Naive B cell (primary cell): ENCODE results near the gene PLAAT3. TPM values are rescaled to one million over a fixed set of nuclear protein-coding genes. Genes with fewer than 3 reads are reported as not detected.

Experiments
- ATAC-seq, 2 donors: fragments of 150-1000 bp; cut with Tn5 transposase; 2 replicates each; pipeline ENCODE4 v1.10.0; 2021; ENCODE audit warnings: low read depth in 2 of 2, mild to moderate bottlenecking in 2 of 2, moderate library complexity in 2 of 2
- DNase-seq: peaks from one replicate; pipeline ENCODE4 v3.0.0; 2022
- H3K27ac Mint-ChIP-seq, 6 donors: one replicate each; pipeline ENCODE4 v1.8.0; 2020 to 2022; ENCODE audit warnings: mild to moderate bottlenecking in 6 of 6, mixed read lengths in 6 of 6, moderate library complexity in 5 of 6, inconsistent platforms in 2 of 6
- H3K27me3 Mint-ChIP-seq, 3 donors: one replicate each; pipeline ENCODE4 v1.8.0; 2021 to 2022; ENCODE audit warnings: mixed read lengths in 3 of 3, mild to moderate bottlenecking in 1 of 3
- H3K36me3 Mint-ChIP-seq, 2 donors: one replicate each; pipeline ENCODE4 v1.8.0; 2020 to 2022; ENCODE audit warnings: mixed read lengths in 2 of 2, inconsistent platforms in 1 of 2, mild to moderate bottlenecking in 1 of 2
- H3K4me1 Mint-ChIP-seq, 3 donors: one replicate each; pipeline ENCODE4 v1.8.0; 2020 to 2022; ENCODE audit warnings: mixed read lengths in 3 of 3, inconsistent platforms in 1 of 3, mild to moderate bottlenecking in 1 of 3, moderate library complexity in 1 of 3
- H3K4me3 Mint-ChIP-seq, 8 donors: one replicate each; pipeline ENCODE4 v1.8.0; 2020 to 2022; ENCODE audit warnings: mild to moderate bottlenecking in 8 of 8, mixed read lengths in 8 of 8, moderate library complexity in 8 of 8, inconsistent platforms in 2 of 8
- H3K9me3 Mint-ChIP-seq, 7 donors: one replicate each; pipeline ENCODE4 v1.8.0; 2020 to 2022; ENCODE audit warnings: mixed read lengths in 7 of 7, mild to moderate bottlenecking in 5 of 7, inconsistent platforms in 2 of 7, moderate library complexity in 1 of 7
- polyA plus RNA-seq, 6 donors: library from polyadenylated mRNA; unstranded; fragments of 300-500 nt; fragmentation: Illumina TruSeq; gene quantifications; one replicate each; pipeline ENCODE4 v1.2.3, GENCODE V29; 2021; ENCODE audit warnings: low read depth in 6 of 6

The PLAAT3 gene
- polyA plus RNA-seq, 6 donors from 2014 or later, result 0.21 to 0.40 (median 0.38) TPM; not detected in 3

DNA sequence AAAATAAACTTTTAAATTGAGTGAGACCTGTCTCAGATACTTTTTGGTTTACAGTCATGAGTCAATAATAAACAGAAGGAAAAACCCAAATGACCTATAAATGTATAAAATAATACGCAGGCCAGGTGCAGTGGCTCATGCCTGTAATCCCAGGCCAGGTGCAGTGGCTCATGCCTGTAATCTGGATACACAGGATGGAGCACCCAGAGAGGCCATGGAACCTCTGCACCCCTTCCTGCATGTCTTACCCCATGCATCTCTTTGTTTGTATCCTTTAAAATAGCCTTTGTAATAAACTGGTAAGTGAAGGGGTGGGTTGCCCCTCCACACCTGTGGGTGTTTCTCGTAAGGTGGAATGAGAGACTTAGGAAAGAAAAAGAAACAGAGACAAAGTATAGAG, 86.6 kb downstream of the PLAAT3 start:
- DNase-seq (no peak), ATAC-seq (no peak)
- Mint-ChIP-seq H3K4me1 (peaks cover 16 to 27% (median 21%) of the 10 kb centered on the region in 3 donors), H3K27ac (peak overlapping the region in 1 of 6 donors; percentile 18), H3K4me3 (no peak overlapping the region), H3K9me3 (peaks cover 0 to 14% (median 5%) of the 10 kb centered on the region in 7 donors), H3K27me3 (peaks cover 10 to 16% (median 16%) of the 10 kb centered on the region in 3 donors), H3K36me3 (peaks cover 0 to 9% of the 10 kb centered on the region in 2 donors)

Other genes starting within 250 kb of the PLAAT3 start
- not detected for gene SLC22A9, start 244.6 kb downstream of the PLAAT3 start, polyA plus RNA-seq
- gene PLAAT5, start 123.3 kb downstream of the PLAAT3 start, polyA plus RNA-seq, result not detected
- 1 to 10 TPM in 1 of 6 donors, under 1 TPM in 3, not detected in 2; 0.17 to 1.2 (median 0.34) TPM for gene LGALS12, start 108.3 kb downstream of the PLAAT3 start, polyA plus RNA-seq
- 10 to 100 TPM; 31.7 to 72.1 (median 42.2) TPM for gene PLAAT4, start 77.6 kb downstream of the PLAAT3 start, polyA plus RNA-seq
- not detected for gene PLAAT2, start 51.1 kb downstream of the PLAAT3 start, polyA plus RNA-seq
- 10 to 100 TPM; 15.9 to 22.4 (median 20.8) TPM for gene ATL3, start 56.9 kb upstream of the PLAAT3 start, polyA plus RNA-seq
- gene RTN3, start 67.1 kb upstream of the PLAAT3 start, polyA plus RNA-seq, result 10 to 100 TPM; 20.6 to 59.8 (median 27.8) TPM
- gene ZFTA, start 154.3 kb upstream of the PLAAT3 start, polyA plus RNA-seq, result under 1 TPM in 5 of 6 donors, not detected in 1; 0.09 to 0.44 (median 0.23) TPM
- gene SPINDOC, start 199.0 kb upstream of the PLAAT3 start, polyA plus RNA-seq, result under 1 TPM; 0.24 to 0.78 (median 0.60) TPM
- gene MARK2, start 224.7 kb upstream of the PLAAT3 start, polyA plus RNA-seq, result 10 to 100 TPM; 31.0 to 66.8 (median 42.9) TPM